Measurements from ENCODE around the gene DNM3. TPM values are rescaled to one million over a fixed set of nuclear protein-coding genes. Genes with fewer than 3 reads are reported as not detected.

DNM3 gene
- total RNA-seq, 1 experiment from 2014 or later: 2.7 TPM

GRCh38 chr1:172451002-172451443 lies 609.7 kb downstream of the DNM3 start:
- Mint-ChIP-seq H3K4me1 (peaks cover 0 to 2% of the 10 kb centered on the region in 2 experiments; a peak in 2 of 4 replicates), H3K9me3 (no peaks in the 10 kb centered on the region), H3K4me3 (no peak overlapping the region), H3K27ac (no peak overlapping the region), H3K27me3 (ENCODE audit: low read depth) (no peaks in the 10 kb centered on the region), H3K36me3 (ENCODE audit: insufficient read depth in 1 of 3, low read depth in 3 of 3) (no peaks in the 10 kb centered on the region)
- TF ChIP-seq, protein P1, sequence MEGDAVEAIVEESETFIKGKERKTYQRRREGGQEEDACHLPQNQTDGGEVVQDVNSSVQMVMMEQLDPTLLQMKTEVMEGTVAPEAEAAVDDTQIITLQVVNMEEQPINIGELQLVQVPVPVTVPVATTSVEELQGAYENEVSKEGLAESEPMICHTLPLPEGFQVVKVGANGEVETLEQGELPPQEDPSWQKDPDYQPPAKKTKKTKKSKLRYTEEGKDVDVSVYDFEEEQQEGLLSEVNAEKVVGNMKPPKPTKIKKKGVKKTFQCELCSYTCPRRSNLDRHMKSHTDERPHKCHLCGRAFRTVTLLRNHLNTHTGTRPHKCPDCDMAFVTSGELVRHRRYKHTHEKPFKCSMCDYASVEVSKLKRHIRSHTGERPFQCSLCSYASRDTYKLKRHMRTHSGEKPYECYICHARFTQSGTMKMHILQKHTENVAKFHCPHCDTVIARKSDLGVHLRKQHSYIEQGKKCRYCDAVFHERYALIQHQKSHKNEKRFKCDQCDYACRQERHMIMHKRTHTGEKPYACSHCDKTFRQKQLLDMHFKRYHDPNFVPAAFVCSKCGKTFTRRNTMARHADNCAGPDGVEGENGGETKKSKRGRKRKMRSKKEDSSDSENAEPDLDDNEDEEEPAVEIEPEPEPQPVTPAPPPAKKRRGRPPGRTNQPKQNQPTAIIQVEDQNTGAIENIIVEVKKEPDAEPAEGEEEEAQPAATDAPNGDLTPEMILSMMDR (conservative IDR thresholded peaks at IDR 0.05): no peak
- Histone ChIP-seq H3K27me3 (ENCODE audit: insufficient read depth, low read length) (no peaks in the 10 kb centered on the region), H2BK15ac (ENCODE audit: low read depth, low read length) (no peak overlapping the region), H4K91ac (ENCODE audit: insufficient read length, low read depth, low read length) (no peak overlapping the region), H3K23me2 (ENCODE audit: insufficient read length, low read depth, low read length, poor library complexity, severe bottlenecking) (no peaks in the 10 kb centered on the region), H2BK120ac (ENCODE audit: low read depth, low read length, poor library complexity, severe bottlenecking) (no peak overlapping the region), H3K14ac (ENCODE audit: insufficient read depth, low read length) (no peak overlapping the region), H4K8ac (replicated peaks; ENCODE audit: insufficient read length, low read depth, low read length) (no peak overlapping the region), H3T11ph (ENCODE audit: low read length) (no peak overlapping the region), H3K9ac (ENCODE audit: extremely low read depth, insufficient read length, low read length) (no peak overlapping the region), H3K79me2 (ENCODE audit: insufficient read depth, low read length) (no peaks in the 10 kb centered on the region), H3K4me2 (ENCODE audit: insufficient read depth, insufficient read length, low read length) (no peak overlapping the region), H3K56ac (ENCODE audit: insufficient read length, low read depth, low read length) (no peak overlapping the region), H2AK5ac (ENCODE audit: insufficient read length, low read length) (no peak overlapping the region), H3K23ac (ENCODE audit: insufficient read length, low read depth, low read length) (no peak overlapping the region), H4K20me1 (ENCODE audit: control insufficient read depth, insufficient read depth, insufficient read length) (no peaks in the 10 kb centered on the region), H2BK12ac (ENCODE audit: insufficient read length, low read depth, low read length) (no peak overlapping the region), H3K18ac (ENCODE audit: insufficient read length, low read depth, low read length) (no peak overlapping the region), H2AFZ (ENCODE audit: low read length) (no peak overlapping the region), H4K5ac (ENCODE audit: insufficient read length, low read depth, low read length) (no peak overlapping the region), H3K79me1 (ENCODE audit: insufficient read depth, low read depth, low read length, poor library complexity, severe bottlenecking) (no peaks in the 10 kb centered on the region), H3K9me3 (ENCODE audit: control insufficient read depth, low read depth, low read length) (no peaks in the 10 kb centered on the region), H3K4me1 (ENCODE audit: insufficient read depth, low read length) (no peaks in the 10 kb centered on the region), H2BK5ac (ENCODE audit: insufficient read length, low read length) (no peak overlapping the region), H3K27ac (ENCODE audit: insufficient read length, low read depth, low read length) (no peak overlapping the region), H3K4ac (ENCODE audit: low read depth, low read length) (no peak overlapping the region), H2BK20ac (ENCODE audit: low read depth, low read length, poor library complexity, severe bottlenecking) (no peak overlapping the region)
- no CpG with 5 or more reads among the region's 2 CpGs for WGBS (ENCODE audit: extremely low coverage, insufficient read length, low lambda C conversion rate)
- no peak for DNase-seq
